GM23338 (cell line): ENCODE results near the gene CNN2. TPM values are rescaled to one million over a fixed set of nuclear protein-coding genes. Genes with fewer than 3 reads are reported as not detected.
A peak's percentile ranks its signal among the peaks of the same experiment; 100 is the strongest.

Experiments
- ATAC-seq: fragments of 200-7000 bp; cut with Tn5 transposase; 3 replicates; pipeline ENCODE4 v1.9.1; 2020
- DNase-seq: peaks from one replicate; pipeline ENCODE4 v3.0.0-alpha.2; 2015; ENCODE audit warnings: low spot score
- H2AFZ ChIP-seq: fragments of 200-600 bp; sonication (generic); 2 replicates; pipeline ENCODE4 v1.8.0; 2016; ENCODE audit warnings: antibody characterized with exemption, mild to moderate bottlenecking, moderate library complexity
- H3F3A ChIP-seq: fragments of 200-600 bp; sonication (generic); replicated peaks from 2 replicates; pipeline ENCODE4 v1.8.0; 2017; ENCODE audit warnings: antibody characterized with exemption, mixed run types, low read depth
- H3K27ac ChIP-seq: fragments of 200-600 bp; sonication (generic); 2 replicates; pipeline ENCODE4 v1.6.1; 2016; ENCODE audit warnings: low read depth
- H3K27me3 ChIP-seq: fragments of 200-600 bp; sonication (generic); 2 replicates; pipeline ENCODE4 v1.8.0; 2016; ENCODE audit warnings: mild to moderate bottlenecking, mixed run types, moderate library complexity; ENCODE audit not compliant: insufficient read depth
- H3K36me3 ChIP-seq: fragments of 200-600 bp; sonication (generic); 2 replicates; pipeline ENCODE4 v1.8.0; 2016; ENCODE audit warnings: mild to moderate bottlenecking; ENCODE audit not compliant: insufficient read depth
- H3K4me1 ChIP-seq: fragments of 200-600 bp; sonication (generic); 2 replicates; pipeline ENCODE4 v1.8.0; 2016; ENCODE audit warnings: mild to moderate bottlenecking, moderate library complexity; ENCODE audit not compliant: insufficient read depth
- H3K4me2 ChIP-seq: fragments of 200-600 bp; sonication (generic); 2 replicates; pipeline ENCODE4 v1.7.1; 2017; ENCODE audit warnings: mixed run types
- H3K4me3 ChIP-seq: fragments of 200-600 bp; sonication (generic); 2 replicates; pipeline ENCODE4 v1.6.1; 2016; ENCODE audit warnings: mixed run types
- H3K79me2 ChIP-seq: fragments of 200-600 bp; sonication (generic); replicated peaks from 2 replicates; pipeline ENCODE4 v1.8.0; 2017; ENCODE audit warnings: mild to moderate bottlenecking; ENCODE audit not compliant: insufficient read depth
- H3K9me2 ChIP-seq: fragments of 200-600 bp; sonication (generic); 2 replicates; pipeline ENCODE4 v1.8.0; 2017; ENCODE audit not compliant: insufficient read depth
- H4K20me1 ChIP-seq: fragments of 200-600 bp; sonication (generic); replicated peaks from 2 replicates; pipeline ENCODE4 v1.8.0; 2017; ENCODE audit warnings: mild to moderate bottlenecking; ENCODE audit not compliant: insufficient read depth
- H3K27ac Mint-ChIP-seq: 2 replicates; pipeline ENCODE4 v1.8.0; 2020; ENCODE audit warnings: inconsistent platforms, mild to moderate bottlenecking, moderate library complexity, mixed read lengths
- H3K27me3 Mint-ChIP-seq: 3 replicates; pipeline ENCODE4 v1.8.0; 2022; ENCODE audit warnings: low read depth, mild to moderate bottlenecking, moderate library complexity, mixed read lengths, inconsistent platforms; ENCODE audit not compliant: insufficient read depth, poor library complexity
- H3K36me3 Mint-ChIP-seq: 3 replicates; pipeline ENCODE4 v1.8.0; 2021; ENCODE audit warnings: low read depth, mild to moderate bottlenecking, inconsistent platforms, moderate library complexity, mixed read lengths
- H3K4me1 Mint-ChIP-seq: 3 replicates; pipeline ENCODE4 v1.8.0; 2020; ENCODE audit warnings: mild to moderate bottlenecking, inconsistent platforms, mixed read lengths
- H3K4me3 Mint-ChIP-seq: 3 replicates; pipeline ENCODE4 v1.8.0; 2021; ENCODE audit warnings: moderate library complexity, mild to moderate bottlenecking, inconsistent platforms, mixed read lengths
- H3K9me3 Mint-ChIP-seq: 3 replicates; pipeline ENCODE4 v1.8.0; 2020; ENCODE audit warnings: moderate library complexity, mild to moderate bottlenecking, inconsistent platforms, mixed read lengths
- CREB1 ChIP-seq: fragments of 250-450 bp; sonication (Bioruptor Pico); IDR thresholded peaks from 2 replicates; pipeline ENCODE4 v1.5.0; 2020; ENCODE audit warnings: low read depth, mild to moderate bottlenecking, moderate library complexity
- EZH2phosphoT487 ChIP-seq: fragments of 200-600 bp; sonication (generic); IDR thresholded peaks from one replicate; pipeline ENCODE4 v1.8.1; 2018; ENCODE audit warnings: antibody characterized with exemption; ENCODE audit not compliant: unreplicated experiment
- NANOG ChIP-seq: IDR thresholded peaks from 2 replicates; pipeline ENCODE4 v1.6.1; 2016; ENCODE audit warnings: antibody characterized with exemption, borderline replicate concordance
- POLR2AphosphoS5 ChIP-seq: IDR thresholded peaks from 2 replicates; pipeline ENCODE4 v1.6.1; 2016; ENCODE audit warnings: antibody characterized with exemption, low read depth
- ZNF114 ChIP-seq: fragments of 250-450 bp; sonication (Bioruptor Pico); IDR thresholded peaks from 2 replicates; pipeline ENCODE4 v1.5.0; 2020; ENCODE audit warnings: mild to moderate bottlenecking, moderate library complexity
- ZNF331 ChIP-seq: fragments of 250-450 bp; sonication (Bioruptor Pico); IDR thresholded peaks from 2 replicates; pipeline ENCODE4 v1.5.0; 2020; ENCODE audit warnings: low read depth, mild to moderate bottlenecking, moderate library complexity
- ZNF462 ChIP-seq: fragments of 250-450 bp; sonication (Bioruptor Pico); IDR thresholded peaks from 2 replicates; pipeline ENCODE4 v1.5.0; 2020; ENCODE audit warnings: mild to moderate bottlenecking, moderate library complexity
- polyA plus RNA-seq: library from polyadenylated mRNA; unstranded; fragments of >200 nt; fragmentation: Nextera tagmentation; extraction: Ambion mirVana; gene quantifications from 2 replicates; pipeline ENCODE4 v1.2.1, GENCODE V29; 2016
- total RNA-seq: library from RNA; depleted of rRNA; stranded (reverse); fragments of >200 nt; shearing (Covaris generic); gene quantifications from 2 replicates; pipeline ENCODE4 v1.2.3, GENCODE V29; 2014
- TF ChIP-seq, protein P1 (sequence below), 2 experiments: fragments of 200-600 bp in 1 of 2; sonication (generic) in 1 of 2; conservative IDR thresholded peaks; 2 replicates each; pipeline versions ENCODE4 v1.5.1 to v1.6.1; 2016 to 2017; ENCODE audit warnings: antibody characterized with exemption in 2 of 2, low read depth in 2 of 2, mild to moderate bottlenecking in 2 of 2, moderate library complexity in 1 of 2

The CNN2 gene
- total and polyA plus RNA-seq, 2 experiments from 2014 or later, result 330 to 392 TPM

DNA sequence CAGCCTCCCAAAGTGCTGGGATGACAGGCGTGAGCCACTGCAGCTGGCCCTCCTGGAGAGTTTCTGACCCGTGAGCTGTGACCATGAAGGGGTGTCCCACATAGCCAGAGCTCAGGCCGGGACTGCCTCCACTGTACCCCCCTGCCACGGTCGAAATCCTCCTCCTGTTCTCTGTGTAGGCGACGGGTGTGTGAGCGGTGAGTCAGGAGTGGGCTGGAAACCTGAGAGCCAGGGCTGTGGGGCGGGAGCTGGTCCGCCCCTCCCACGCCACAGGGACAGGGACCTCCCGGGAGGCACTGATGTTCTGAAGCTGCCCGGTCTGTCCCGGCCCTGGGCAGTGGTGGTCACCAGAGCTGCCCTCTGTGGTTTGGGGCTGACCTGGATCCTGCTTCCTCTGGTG is 38.3 kb upstream of the CNN2 start (continued):
- TF ChIP-seq ZNF462 (CRISPR knock-in tag), result no peak
- no peak for TF ChIP-seq NANOG
- no peak for TF ChIP-seq ZNF114 (CRISPR knock-in tag)
- no peak for TF ChIP-seq ZNF331 (CRISPR knock-in tag)
- TF ChIP-seq CREB1 (CRISPR knock-in tag), result no peak

GRCh38 chr19:988510-988909 is 37.9 kb upstream of the CNN2 start:
- H3K4me1 Mint-ChIP-seq, result peaks cover 9% of the 10 kb centered on the region; the same call in 2 of the 3 replicates
- no peak overlapping the region for H3K27ac Mint-ChIP-seq
- Histone ChIP-seq H3K4me1 (no peaks in the 10 kb centered on the region), H3F3A (peaks cover 28% of the 10 kb centered on the region), H3K79me2 (peaks cover 9% of the 10 kb centered on the region), H3K27me3 (no peaks in the 10 kb centered on the region), H3K27ac (no peak overlapping the region), H3K4me2 (no peak overlapping the region), H4K20me1 (no peaks in the 10 kb centered on the region; the same call in 1 of the 2 replicates), H3K9me2 (no peaks in the 10 kb centered on the region), H3K36me3 (peaks cover 5% of the 10 kb centered on the region; the same call in 1 of the 2 replicates), H3K4me3 (no peak overlapping the region), H2AFZ (no peak overlapping the region)
- no peak overlapping the region for H3K4me3 Mint-ChIP-seq
- H3K9me3 Mint-ChIP-seq, result no peaks in the 10 kb centered on the region
- peaks cover 20% of the 10 kb centered on the region for H3K27me3 Mint-ChIP-seq
- H3K36me3 Mint-ChIP-seq, result peaks cover 43% of the 10 kb centered on the region
- peak; percentile 2 for DNase-seq
- no peak for ATAC-seq
- TF ChIP-seq EZH2phosphoT487 (no peak), ZNF462 (CRISPR knock-in tag) (no peak), ZNF114 (CRISPR knock-in tag) (no peak), POLR2AphosphoS5 (no peak), CREB1 (CRISPR knock-in tag) (no peak)
- TF ChIP-seq, protein P1, sequence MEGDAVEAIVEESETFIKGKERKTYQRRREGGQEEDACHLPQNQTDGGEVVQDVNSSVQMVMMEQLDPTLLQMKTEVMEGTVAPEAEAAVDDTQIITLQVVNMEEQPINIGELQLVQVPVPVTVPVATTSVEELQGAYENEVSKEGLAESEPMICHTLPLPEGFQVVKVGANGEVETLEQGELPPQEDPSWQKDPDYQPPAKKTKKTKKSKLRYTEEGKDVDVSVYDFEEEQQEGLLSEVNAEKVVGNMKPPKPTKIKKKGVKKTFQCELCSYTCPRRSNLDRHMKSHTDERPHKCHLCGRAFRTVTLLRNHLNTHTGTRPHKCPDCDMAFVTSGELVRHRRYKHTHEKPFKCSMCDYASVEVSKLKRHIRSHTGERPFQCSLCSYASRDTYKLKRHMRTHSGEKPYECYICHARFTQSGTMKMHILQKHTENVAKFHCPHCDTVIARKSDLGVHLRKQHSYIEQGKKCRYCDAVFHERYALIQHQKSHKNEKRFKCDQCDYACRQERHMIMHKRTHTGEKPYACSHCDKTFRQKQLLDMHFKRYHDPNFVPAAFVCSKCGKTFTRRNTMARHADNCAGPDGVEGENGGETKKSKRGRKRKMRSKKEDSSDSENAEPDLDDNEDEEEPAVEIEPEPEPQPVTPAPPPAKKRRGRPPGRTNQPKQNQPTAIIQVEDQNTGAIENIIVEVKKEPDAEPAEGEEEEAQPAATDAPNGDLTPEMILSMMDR (conservative IDR thresholded peaks at IDR 0.05; ENCODE audit: low read depth in 2 of 2), result no peak
